ENCODE data around the gene INSL6.
A peak's percentile ranks its signal among the peaks of the same experiment; 100 is the strongest.
"Not testable (repeated sequence)": the region's sequence is repeated elsewhere in the genome, so short reads cannot be mapped to it uniquely, and the experiment has no call there.

Gene INSL6

GRCh38 chr9:5186416-5187169, 1.2 kb upstream of the INSL6 start:
- Histone ChIP-seq H3K27me3 (ENCODE audit: insufficient read depth, low read length) (no peaks in the 10 kb centered on the region), H3K4ac (ENCODE audit: low read depth, low read length) (no peak overlapping the region), H2BK12ac (ENCODE audit: low read length) (no peak overlapping the region), H3K9ac (ENCODE audit: low read length) (no peak overlapping the region), H3K9me3 (ENCODE audit: insufficient read depth, low read depth, low read length) (no peaks in the 10 kb centered on the region), H3K4me1 (ENCODE audit: control insufficient read depth in 1 of 2, insufficient read depth in 2 of 2, low read length in 2 of 2) (no peaks in the 10 kb centered on the region), H3K36me3 (ENCODE audit: control insufficient read depth in 1 of 2, insufficient read depth in 2 of 2, low read length in 2 of 2) (no peaks in the 10 kb centered on the region), H2BK120ac (ENCODE audit: insufficient read depth, low read length, poor library complexity) (no peak overlapping the region), H3K27ac (ENCODE audit: low read depth, low read length) (no peak overlapping the region), H3K14ac (ENCODE audit: low read length) (no peak overlapping the region), H3K4me2 (ENCODE audit: low read length) (no peak overlapping the region), H4K91ac (ENCODE audit: low read depth, low read length) (no peak overlapping the region), H3K23ac (ENCODE audit: low read length) (no peak overlapping the region), H3K18ac (ENCODE audit: low read length) (no peak overlapping the region), H4K12ac (ENCODE audit: low read depth, low read length) (no peak overlapping the region), H3K79me2 (ENCODE audit: control insufficient read depth, insufficient read depth, low read length, poor library complexity) (no peaks in the 10 kb centered on the region), H3K79me1 (ENCODE audit: low read length) (no peaks in the 10 kb centered on the region), H2BK5ac (ENCODE audit: low read depth, low read length, poor library complexity) (no peak overlapping the region), H3K4me3 (ENCODE audit: low read depth, low read length) (no peak overlapping the region), H4K8ac (ENCODE audit: low read depth, low read length) (no peak overlapping the region), H2AK5ac (ENCODE audit: low read length) (no peak overlapping the region), H2AFZ (ENCODE audit: insufficient read depth, low read length, poor library complexity) (no peak overlapping the region)
- no CpG with 5 or more reads among the region's 8 CpGs for WGBS (ENCODE audit: extremely low coverage, insufficient coverage, insufficient read length)
- peak; percentile 65 to 79 for DNase-seq

GRCh38 chr9:5184776-5185175, 663 bp downstream of the INSL6 start:
- no peak overlapping the region for H3K14ac ChIP-seq (ENCODE audit: low read length)
- no peak overlapping the region for H3K18ac ChIP-seq (ENCODE audit: low read length)
- H3K27ac ChIP-seq (ENCODE audit: low read depth, low read length): no peak overlapping the region
- H3K79me1 ChIP-seq (ENCODE audit: low read length): no peaks in the 10 kb centered on the region
- no peaks in the 10 kb centered on the region for H3K9me3 ChIP-seq (ENCODE audit: insufficient read depth, low read depth, low read length)
- no peak for DNase-seq
- H2BK120ac ChIP-seq (ENCODE audit: insufficient read depth, low read length, poor library complexity): no peak overlapping the region
- no peaks in the 10 kb centered on the region for H3K27me3 ChIP-seq (ENCODE audit: insufficient read depth, low read length)
- H2BK12ac ChIP-seq (ENCODE audit: low read length): no peak overlapping the region
- H3K9ac ChIP-seq (ENCODE audit: low read length): no peak overlapping the region
- H4K8ac ChIP-seq (ENCODE audit: low read depth, low read length): no peak overlapping the region
- no CpG with 5 or more reads among the region's 2 CpGs for WGBS (ENCODE audit: extremely low coverage, insufficient coverage, insufficient read length)
- H4K91ac ChIP-seq (ENCODE audit: low read depth, low read length): no peak overlapping the region
- H3K4me2 ChIP-seq (ENCODE audit: low read length): no peak overlapping the region
- H3K4ac ChIP-seq (ENCODE audit: low read depth, low read length): no peak overlapping the region
- no peaks in the 10 kb centered on the region for H3K4me1 ChIP-seq (ENCODE audit: control insufficient read depth in 1 of 2, insufficient read depth in 2 of 2, low read length in 2 of 2)
- no peak overlapping the region for H2AFZ ChIP-seq (ENCODE audit: insufficient read depth, low read length, poor library complexity)
- H3K23ac ChIP-seq (ENCODE audit: low read length): no peak overlapping the region
- H3K4me3 ChIP-seq (ENCODE audit: low read depth, low read length): no peak overlapping the region
- H3K36me3 ChIP-seq (ENCODE audit: control insufficient read depth in 1 of 2, insufficient read depth in 2 of 2, low read length in 2 of 2): no peaks in the 10 kb centered on the region
- no peak overlapping the region for H2AK5ac ChIP-seq (ENCODE audit: low read length)
- no peak overlapping the region for H4K12ac ChIP-seq (ENCODE audit: low read depth, low read length)
- no peak overlapping the region for H2BK5ac ChIP-seq (ENCODE audit: low read depth, low read length, poor library complexity)
- H3K79me2 ChIP-seq (ENCODE audit: control insufficient read depth, insufficient read depth, low read length, poor library complexity): no peaks in the 10 kb centered on the region

GRCh38 chr9:5180631-5181030, 4.8 kb downstream of the INSL6 start:
- not testable (repeated sequence) for H3K4me3 ChIP-seq (ENCODE audit: low read depth, low read length); H3K14ac ChIP-seq (ENCODE audit: low read length); H3K4ac ChIP-seq (ENCODE audit: low read depth, low read length); H3K36me3 ChIP-seq (ENCODE audit: control insufficient read depth in 1 of 2, insufficient read depth in 2 of 2, low read length in 2 of 2); H2BK12ac ChIP-seq (ENCODE audit: low read length); H2BK120ac ChIP-seq (ENCODE audit: insufficient read depth, low read length, poor library complexity); H4K12ac ChIP-seq (ENCODE audit: low read depth, low read length); H3K4me1 ChIP-seq (ENCODE audit: control insufficient read depth in 1 of 2, insufficient read depth in 2 of 2, low read length in 2 of 2); H3K9me3 ChIP-seq (ENCODE audit: insufficient read depth, low read depth, low read length); H3K27ac ChIP-seq (ENCODE audit: low read depth, low read length); H3K79me2 ChIP-seq (ENCODE audit: control insufficient read depth, insufficient read depth, low read length, poor library complexity); H3K9ac ChIP-seq (ENCODE audit: low read length); H3K18ac ChIP-seq (ENCODE audit: low read length); H2BK5ac ChIP-seq (ENCODE audit: low read depth, low read length, poor library complexity); H3K27me3 ChIP-seq (ENCODE audit: insufficient read depth, low read length); H2AK5ac ChIP-seq (ENCODE audit: low read length); H3K23ac ChIP-seq (ENCODE audit: low read length); H3K4me2 ChIP-seq (ENCODE audit: low read length); H2AFZ ChIP-seq (ENCODE audit: insufficient read depth, low read length, poor library complexity); H4K8ac ChIP-seq (ENCODE audit: low read depth, low read length); DNase-seq; H4K91ac ChIP-seq (ENCODE audit: low read depth, low read length); H3K79me1 ChIP-seq (ENCODE audit: low read length)
- no CpG with 5 or more reads among the region's 2 CpGs for WGBS (ENCODE audit: extremely low coverage, insufficient coverage, insufficient read length)

- H3K36me3 ChIP-seq (ENCODE audit: control insufficient read depth in 1 of 2, insufficient read depth in 2 of 2, low read length in 2 of 2): no peaks in the 10 kb centered on the region
- no peaks in the 10 kb centered on the region for H3K4me1 ChIP-seq (ENCODE audit: control insufficient read depth in 1 of 2, insufficient read depth in 2 of 2, low read length in 2 of 2)
- H3K4ac ChIP-seq (ENCODE audit: low read depth, low read length): no peak overlapping the region
- no CpG with 5 or more reads among the region's 4 CpGs for WGBS (ENCODE audit: extremely low coverage, insufficient coverage, insufficient read length)
- no peaks in the 10 kb centered on the region for H3K79me1 ChIP-seq (ENCODE audit: low read length)
- H2BK5ac ChIP-seq (ENCODE audit: low read depth, low read length, poor library complexity): no peak overlapping the region
- no peak overlapping the region for H3K4me2 ChIP-seq (ENCODE audit: low read length)
- no peak overlapping the region for H3K23ac ChIP-seq (ENCODE audit: low read length)
- no peak overlapping the region for H2AK5ac ChIP-seq (ENCODE audit: low read length)
- H3K27me3 ChIP-seq (ENCODE audit: insufficient read depth, low read length): no peaks in the 10 kb centered on the region
- DNase-seq: no peak
- H3K14ac ChIP-seq (ENCODE audit: low read length): no peak overlapping the region
- H2BK12ac ChIP-seq (ENCODE audit: low read length): no peak overlapping the region
- H3K4me3 ChIP-seq (ENCODE audit: low read depth, low read length): no peak overlapping the region
- no peak overlapping the region for H3K27ac ChIP-seq (ENCODE audit: low read depth, low read length)
- H2AFZ ChIP-seq (ENCODE audit: insufficient read depth, low read length, poor library complexity): no peak overlapping the region
- H3K18ac ChIP-seq (ENCODE audit: low read length): no peak overlapping the region
- no peak overlapping the region for H4K12ac ChIP-seq (ENCODE audit: low read depth, low read length)
- H2BK120ac ChIP-seq (ENCODE audit: insufficient read depth, low read length, poor library complexity): no peak overlapping the region
- H3K9ac ChIP-seq (ENCODE audit: low read length): no peak overlapping the region
- H4K91ac ChIP-seq (ENCODE audit: low read depth, low read length): no peak overlapping the region
- no peaks in the 10 kb centered on the region for H3K9me3 ChIP-seq (ENCODE audit: insufficient read depth, low read depth, low read length)
- H4K8ac ChIP-seq (ENCODE audit: low read depth, low read length): no peak overlapping the region
- H3K79me2 ChIP-seq (ENCODE audit: control insufficient read depth, insufficient read depth, low read length, poor library complexity): no peaks in the 10 kb centered on the region
These were observed 7.2 kb downstream of the INSL6 start for GRCh38 chr9:5178126-5178805.

Measured in trophoblast cell (in vitro differentiated cells and primary cell).